Measurements from ENCODE around the gene CHAF1B.

CHAF1B gene

GRCh38 chr21:36463991-36464390 lies 78.8 kb downstream of the CHAF1B start:
- DNase-seq (ENCODE audit: low read depth in 3 of 3) = no peak

GRCh38 chr21:36464590-36464989 lies 79.4 kb downstream of the CHAF1B start:
- DNase-seq (ENCODE audit: low read depth in 3 of 3) = no peak

GRCh38 chr21:36465478-36465877 lies 80.3 kb downstream of the CHAF1B start:
- no peak for DNase-seq (ENCODE audit: low read depth in 3 of 3)

GRCh38 chr21:36466061-36466511 lies 80.9 kb downstream of the CHAF1B start:
- DNase-seq (ENCODE audit: low read depth in 3 of 3) = no peak

Data from stimulated activated CD4-positive, alpha-beta T cell treated with anti-CD3 and anti-CD28 coated beads, TNF-alpha, amount 100 ng/mL, for 48 hours (primary cell).